ENCODE data around the gene MAEL.

Gene MAEL

DNA sequence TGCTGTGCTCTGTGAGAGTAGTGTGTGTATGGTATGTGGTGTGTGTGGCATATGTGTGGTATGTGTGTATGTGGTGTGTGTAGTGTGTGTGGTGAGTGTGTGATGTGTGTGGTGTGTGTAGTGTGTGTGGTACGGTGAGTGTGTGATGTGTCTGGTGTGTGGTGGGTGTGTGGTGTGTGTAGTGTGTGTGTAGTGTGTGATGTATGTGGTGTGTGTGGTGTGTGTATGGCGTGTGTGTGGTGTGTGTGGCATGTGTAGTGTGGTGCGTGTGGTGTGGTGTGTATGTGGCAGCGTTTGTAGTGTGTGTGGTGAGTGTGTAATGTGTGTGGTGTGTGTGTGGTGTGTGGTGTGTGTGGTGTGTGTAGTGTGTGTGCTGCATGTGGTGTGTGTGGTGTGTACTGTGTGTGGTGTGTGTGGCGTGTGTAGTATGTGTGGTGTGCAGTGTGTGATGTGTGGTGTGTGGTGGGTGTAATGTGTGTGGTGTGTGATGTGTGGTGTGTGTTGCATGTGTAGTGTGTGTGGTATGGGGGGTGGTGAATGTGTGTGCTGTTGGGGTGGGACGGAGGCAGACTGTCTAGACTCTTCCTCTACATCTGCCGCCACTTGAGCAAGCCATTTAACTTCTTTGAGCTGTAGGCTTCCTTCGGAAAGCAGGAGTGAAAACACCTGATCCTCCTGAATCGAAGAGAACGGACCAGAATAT, 67.6 kb downstream of the MAEL start:
- no peak for DNase-seq (ENCODE audit: low read depth)

DNA sequence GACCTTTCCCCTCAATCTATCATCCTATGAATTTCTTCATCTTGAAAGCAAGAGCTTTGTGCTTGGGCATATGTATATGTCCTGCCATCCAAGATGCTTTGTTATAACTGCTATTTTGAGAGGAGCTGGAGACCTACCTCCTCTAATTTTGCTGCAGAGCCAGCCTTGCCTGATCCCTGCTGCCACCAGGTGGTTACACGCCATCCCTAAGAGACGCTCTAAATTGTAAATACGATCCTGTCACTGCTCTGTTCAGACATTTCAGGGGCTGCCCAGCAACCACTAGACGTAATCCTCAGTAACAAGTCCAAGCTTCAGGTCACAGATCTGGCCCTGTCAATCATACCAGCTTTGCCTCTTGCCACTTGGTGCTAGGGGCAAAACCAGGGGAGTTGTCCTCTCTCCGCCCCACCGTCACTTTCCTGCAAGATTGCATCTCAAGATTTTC, 68.2 kb downstream of the MAEL start:
- no peak for DNase-seq (ENCODE audit: low read depth)

DNA sequence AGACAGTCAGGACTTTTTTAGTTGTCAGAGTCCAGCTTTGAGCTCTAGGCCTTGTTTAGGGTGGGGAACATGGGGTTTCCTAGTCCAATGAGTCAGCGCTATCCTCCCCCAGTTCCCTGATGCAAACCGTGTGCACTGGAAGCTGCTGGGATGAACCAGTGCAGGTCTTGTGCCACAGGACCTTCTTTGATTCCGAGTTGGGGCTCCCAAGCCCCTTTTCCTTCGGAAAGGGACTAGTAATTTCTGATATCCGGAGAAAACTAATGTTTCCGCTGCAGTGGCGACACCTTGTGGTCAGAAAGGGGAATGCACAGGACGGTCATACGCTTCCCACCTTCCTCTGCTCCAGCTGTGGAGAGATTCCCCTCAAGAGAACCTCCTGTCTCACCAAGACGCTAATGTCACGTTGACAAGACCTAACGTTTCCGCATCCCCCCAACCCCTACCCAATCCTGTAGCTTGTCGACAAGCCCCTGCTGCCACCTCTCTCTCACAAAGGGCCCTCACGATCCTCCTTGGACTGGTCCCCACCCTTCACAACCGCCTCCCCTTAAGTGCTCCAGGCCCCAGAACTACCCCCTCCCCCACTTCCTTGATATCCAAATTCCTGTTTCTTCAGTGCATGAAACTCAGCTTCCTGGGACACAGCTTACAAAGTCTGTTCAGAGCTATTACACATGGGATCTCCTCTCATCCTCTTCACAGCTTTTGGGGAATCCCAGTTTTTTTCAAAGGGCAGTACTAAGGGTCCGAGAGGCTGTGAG, 70.1 kb downstream of the MAEL start:
- peak; percentile 59 for DNase-seq (ENCODE audit: low read depth)

- DNase-seq (ENCODE audit: low read depth) = no peak
These were observed 70.7 kb downstream of the MAEL start for GRCh38 chr1:167059809-167060107.

GRCh38 chr1:167060141-167061072, 71.3 kb downstream of the MAEL start:
- no peak for DNase-seq (ENCODE audit: low read depth)

GRCh38 chr1:167061073-167061464, 72.0 kb downstream of the MAEL start:
- DNase-seq (ENCODE audit: low read depth) = no peak

GRCh38 chr1:167064621-167065020, 75.5 kb downstream of the MAEL start:
- no peak for DNase-seq (ENCODE audit: low read depth)

- DNase-seq (ENCODE audit: low read depth) = no peak
These were observed 76.4 kb downstream of the MAEL start for GRCh38 chr1:167065471-167065870.

DNA sequence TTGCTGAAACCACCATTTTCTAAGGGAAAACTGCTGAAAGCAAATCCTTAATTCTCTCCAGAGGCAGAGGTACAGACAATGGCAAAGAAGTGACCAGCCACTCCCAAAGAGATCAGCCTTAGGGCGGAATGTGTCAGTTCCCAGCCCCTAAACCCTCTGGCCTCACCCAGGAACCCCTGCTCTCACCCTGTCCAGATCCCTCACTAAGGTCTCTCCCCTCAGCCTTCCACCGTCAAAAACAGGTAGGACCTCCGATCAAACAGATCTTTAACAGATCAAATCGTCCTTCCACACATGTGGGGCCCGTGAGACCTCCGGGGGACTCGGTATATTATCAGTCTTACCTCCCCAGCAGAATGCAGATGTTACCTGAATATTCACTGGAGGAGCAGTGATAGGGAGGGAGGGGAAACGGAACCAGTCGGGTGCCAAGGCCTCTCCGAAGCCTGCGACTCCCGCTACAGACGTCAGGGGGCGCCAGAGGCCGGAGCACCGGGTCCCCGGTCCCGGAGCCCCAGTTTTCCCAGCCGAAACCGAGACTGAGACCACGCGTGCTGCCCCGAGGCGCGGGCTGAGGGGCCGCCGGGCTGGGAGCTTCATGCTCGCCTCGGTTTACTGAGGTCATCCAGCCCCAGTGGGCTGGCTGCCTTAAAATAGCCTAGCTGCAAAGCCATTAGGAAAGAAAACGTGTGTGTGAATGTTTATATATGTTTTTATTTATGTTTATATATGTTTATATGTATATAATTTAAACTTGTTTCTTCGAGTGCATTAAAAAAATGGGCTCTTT, 77.4 kb downstream of the MAEL start:
- DNase-seq (ENCODE audit: low read depth) = peak; percentile 81

DNA sequence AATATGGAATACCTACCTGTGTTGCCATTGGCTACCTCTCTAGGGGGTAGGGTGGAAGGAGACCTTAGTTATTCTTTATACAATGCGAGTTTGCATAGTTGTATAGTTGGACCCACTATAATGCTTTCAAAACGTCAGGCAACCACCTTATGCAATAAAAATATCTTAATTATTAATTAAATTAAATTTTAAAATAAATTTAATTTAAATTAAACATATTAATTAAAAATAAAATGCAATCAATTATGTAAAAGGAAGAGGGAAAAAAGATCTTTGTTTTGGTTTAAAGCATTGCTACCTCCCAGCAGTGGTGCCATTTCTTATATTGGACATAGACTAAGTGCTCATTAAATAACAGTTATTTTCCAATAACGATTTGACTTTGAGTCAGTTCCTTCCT, 78.8 kb downstream of the MAEL start:
- DNase-seq (ENCODE audit: low read depth) = no peak

- no peak for DNase-seq (ENCODE audit: low read depth)
These were observed 79.7 kb downstream of the MAEL start for GRCh38 chr1:167068761-167069160.

DNA sequence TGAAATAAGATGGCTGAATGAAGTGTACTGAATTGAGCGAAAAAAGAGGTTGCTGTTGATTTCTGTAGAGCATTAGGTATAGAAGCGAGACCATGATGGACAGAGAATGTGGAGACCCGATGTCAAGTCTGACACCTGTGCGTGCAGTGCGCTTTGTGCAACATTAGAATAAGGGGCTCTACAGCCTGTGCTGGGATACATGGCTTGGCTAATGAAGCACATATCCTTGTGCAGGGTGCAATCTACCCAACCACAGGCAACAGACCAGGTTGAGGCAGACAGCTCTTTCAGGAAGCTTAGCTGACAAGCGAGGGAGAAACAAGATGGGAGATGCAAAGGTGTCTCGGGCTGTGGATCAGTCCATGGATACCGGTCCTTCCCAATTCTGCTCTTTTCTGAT, 82.2 kb downstream of the MAEL start:
- DNase-seq (ENCODE audit: low read depth) = no peak

Data from stimulated activated CD8-positive, alpha-beta memory T cell treated with anti-CD3 and anti-CD28 coated beads, Interleukin-15, amount 100 ng/mL, for 24 hours (primary cell).